Keratinocyte (primary cell): ENCODE measurements around the gene GYG1. TPM values are rescaled to one million over a fixed set of nuclear protein-coding genes. Genes with fewer than 3 reads are reported as not detected.

ENCODE experiments used
- DNase-seq: peaks from one replicate; pipeline ENCODE4 v3.0.0-alpha.2; 2011; ENCODE audit warnings: low read depth, missing footprints, low spot score
- FAIRE-seq: peaks from 2 replicates; lab custom pipeline; 2011; peaks lifted over from hg19 to GRCh38; lab: Jason Lieb, UNC
- H2AFZ ChIP-seq: 2 replicates; pipeline ENCODE4 v1.6.0; 2012; ENCODE audit warnings: low read length, control low read depth, inconsistent platforms; ENCODE audit not compliant: control insufficient read depth
- H3K27ac ChIP-seq: 2 replicates; pipeline ENCODE4 v1.5.1; 2011; ENCODE audit warnings: low read length; ENCODE audit not compliant: control insufficient read depth, insufficient read depth
- H3K27me3 ChIP-seq: 3 replicates; pipeline ENCODE4 v1.6.0; 2011; ENCODE audit warnings: low read length; ENCODE audit not compliant: control insufficient read depth, insufficient read depth; ENCODE audit errors: extremely low read depth
- H3K36me3 ChIP-seq, 2 experiments: 2 replicates in 1 of 2; 3 replicates in 1 of 2; pipeline ENCODE4 v1.5.1; 2011; ENCODE audit warnings: low read length in 2 of 2, mild to moderate bottlenecking in 1 of 2; ENCODE audit not compliant: control insufficient read depth in 2 of 2, insufficient read depth in 2 of 2; ENCODE audit errors: extremely low read depth in 1 of 2
- H3K4me1 ChIP-seq: 3 replicates; pipeline ENCODE4 v1.5.1; 2011; ENCODE audit warnings: low read length; ENCODE audit not compliant: control insufficient read depth, insufficient read depth; ENCODE audit errors: extremely low read depth
- H3K4me2 ChIP-seq: 3 replicates; pipeline ENCODE4 v1.6.0; 2011; ENCODE audit warnings: low read depth, low read length; ENCODE audit not compliant: control insufficient read depth, insufficient read depth; ENCODE audit errors: extremely low read depth
- H3K4me3 ChIP-seq, 3 experiments: fragments of 200-600 bp in 1 of 3; sonication (generic) in 1 of 3; 2 replicates in 2 of 3; 3 replicates in 1 of 3; pipeline ENCODE4 v1.5.1; 2011 to 2016; ENCODE audit warnings: low read length in 3 of 3, mild to moderate bottlenecking in 3 of 3, control low read depth in 2 of 3, inconsistent platforms in 1 of 3, low read depth in 1 of 3, mixed read lengths in 1 of 3, mixed run types in 1 of 3, moderate library complexity in 1 of 3; ENCODE audit not compliant: control insufficient read depth in 2 of 3, insufficient read depth in 2 of 3; ENCODE audit errors: extremely low read depth in 1 of 3
- H3K79me2 ChIP-seq: 2 replicates; pipeline ENCODE4 v1.6.0; 2012; ENCODE audit warnings: low read length; ENCODE audit not compliant: control insufficient read depth, insufficient read depth
- H3K9ac ChIP-seq: 3 replicates; pipeline ENCODE4 v1.6.0; 2011; ENCODE audit warnings: low read length; ENCODE audit not compliant: control insufficient read depth, insufficient read depth; ENCODE audit errors: extremely low read depth
- H3K9me1 ChIP-seq: 3 replicates; pipeline ENCODE4 v1.6.0; 2011; ENCODE audit warnings: low read length; ENCODE audit not compliant: control insufficient read depth, insufficient read depth; ENCODE audit errors: extremely low read depth
- H3K9me3 ChIP-seq: 2 replicates; pipeline ENCODE4 v1.5.1; 2012; ENCODE audit warnings: low read depth, low read length; ENCODE audit not compliant: control insufficient read depth
- H4K20me1 ChIP-seq: 3 replicates; pipeline ENCODE4 v1.6.0; 2011; ENCODE audit warnings: low read length; ENCODE audit not compliant: control insufficient read depth, insufficient read depth; ENCODE audit errors: extremely low read depth
- EZH2 ChIP-seq: IDR thresholded peaks from one replicate; pipeline ENCODE4 v1.6.1; 2012; ENCODE audit warnings: inconsistent platforms, mild to moderate bottlenecking, low read length, moderate library complexity
- dilution Hi-C: fragments of 300-500 bp; cut with MboI; formaldehyde crosslinking; loops from one replicate; pipeline ENCODE4 v1.7.0; 2020; ENCODE audit warnings: low sequenced_read_pairs; ENCODE audit not compliant: extremely low pct_ligation_motif_present
- polyA plus RNA-seq, 5 experiments: library from polyadenylated mRNA; depleted of rRNA in 3 of 5; stranded (reverse) in 3 of 5; stranded (forward) in 1 of 5; unstranded in 1 of 5; fragments of >200 nt; gene quantifications; 1 replicate in 1 of 5; 2 replicates in 3 of 5; 3 replicates in 1 of 5; pipeline versions ENCODE4 v1.2.1 to v1.2.3, GENCODE V29; 2011 to 2012; ENCODE audit warnings: missing spikeins in 2 of 5, low read depth in 1 of 5, low replicate concordance in 1 of 5
- TF ChIP-seq, protein P1 (sequence below), 3 experiments: IDR thresholded peaks in 1 of 3; conservative IDR thresholded peaks in 1 of 3; optimal IDR thresholded peaks in 1 of 3; 2 replicates in 2 of 3; 3 replicates in 1 of 3; pipeline versions ENCODE3 to v1.5.1; 2011; ENCODE audit warnings: low read length in 3 of 3, mild to moderate bottlenecking in 3 of 3, moderate library complexity in 2 of 3, control low read depth in 1 of 3, inconsistent platforms in 1 of 3; ENCODE audit not compliant: insufficient read depth in 2 of 3; ENCODE audit errors: extremely low read depth in 1 of 3

Gene GYG1
- polyA plus RNA-seq, 1 donor (not counting 4 experiments of a cell fraction or from before 2014, with no cell fraction given) = 25.2 TPM

DNA sequence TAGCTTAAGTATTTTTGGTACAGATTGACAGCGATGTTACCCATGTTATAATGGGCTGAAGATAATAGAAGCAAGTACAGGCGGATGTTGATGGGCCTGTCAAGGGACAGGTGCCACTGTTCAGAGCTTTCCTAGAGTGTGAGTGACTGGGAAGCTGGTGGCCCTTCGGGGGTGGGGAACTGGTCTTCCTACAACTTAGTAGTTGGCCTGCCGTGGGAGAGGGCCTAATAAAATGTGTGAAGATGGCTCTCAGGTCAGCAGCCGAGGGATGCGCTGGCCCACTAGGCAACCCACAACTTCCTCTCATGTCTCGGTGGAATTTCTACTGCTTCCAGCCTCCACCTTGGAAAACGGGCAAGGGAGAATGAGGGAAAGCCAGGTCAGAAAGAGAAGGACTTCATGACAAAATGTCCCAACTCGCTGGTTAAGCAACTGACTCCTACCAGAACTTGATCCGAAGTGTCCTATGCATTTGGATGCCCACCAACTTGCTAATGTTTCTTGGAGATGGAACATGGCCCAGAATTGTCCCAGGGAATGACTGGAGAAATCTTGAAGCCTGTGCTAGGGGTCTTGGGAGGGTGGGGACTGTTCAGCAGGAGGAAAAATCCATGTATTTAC, 1.4 kb downstream of the GYG1 start:
- dilution Hi-C loops = no loop called here
- Histone ChIP-seq H3K4me1 (peaks cover 9% of the 10 kb centered on the region), H3K36me3 (peaks cover 0 to 11% of the 10 kb centered on the region in 2 experiments), H3K27ac (no peak overlapping the region), H3K9me1 (no peaks in the 10 kb centered on the region), H3K79me2 (peaks cover 7% of the 10 kb centered on the region), H3K4me3 (peak overlapping the region; percentile 74 to 77 (median 77)), H3K9ac (no peak overlapping the region), H3K27me3 (no peaks in the 10 kb centered on the region), H3K9me3 (no peaks in the 10 kb centered on the region), H2AFZ (no peak overlapping the region), H4K20me1 (no peaks in the 10 kb centered on the region), H3K4me2 (peak overlapping the region; percentile 94)
- TF ChIP-seq, protein P1, sequence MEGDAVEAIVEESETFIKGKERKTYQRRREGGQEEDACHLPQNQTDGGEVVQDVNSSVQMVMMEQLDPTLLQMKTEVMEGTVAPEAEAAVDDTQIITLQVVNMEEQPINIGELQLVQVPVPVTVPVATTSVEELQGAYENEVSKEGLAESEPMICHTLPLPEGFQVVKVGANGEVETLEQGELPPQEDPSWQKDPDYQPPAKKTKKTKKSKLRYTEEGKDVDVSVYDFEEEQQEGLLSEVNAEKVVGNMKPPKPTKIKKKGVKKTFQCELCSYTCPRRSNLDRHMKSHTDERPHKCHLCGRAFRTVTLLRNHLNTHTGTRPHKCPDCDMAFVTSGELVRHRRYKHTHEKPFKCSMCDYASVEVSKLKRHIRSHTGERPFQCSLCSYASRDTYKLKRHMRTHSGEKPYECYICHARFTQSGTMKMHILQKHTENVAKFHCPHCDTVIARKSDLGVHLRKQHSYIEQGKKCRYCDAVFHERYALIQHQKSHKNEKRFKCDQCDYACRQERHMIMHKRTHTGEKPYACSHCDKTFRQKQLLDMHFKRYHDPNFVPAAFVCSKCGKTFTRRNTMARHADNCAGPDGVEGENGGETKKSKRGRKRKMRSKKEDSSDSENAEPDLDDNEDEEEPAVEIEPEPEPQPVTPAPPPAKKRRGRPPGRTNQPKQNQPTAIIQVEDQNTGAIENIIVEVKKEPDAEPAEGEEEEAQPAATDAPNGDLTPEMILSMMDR (optimal IDR thresholded peaks at IDR 0.05 in 1 of 3, IDR thresholded peaks at IDR 0.05 in 1 of 3, conservative IDR thresholded peaks at IDR 0.05 in 1 of 3; ENCODE audit: extremely low read depth in 1 of 3, insufficient read depth in 2 of 3, low read length in 3 of 3) = no peak
- TF ChIP-seq EZH2 = no peak
- FAIRE-seq (no peak), DNase-seq (no peak)

DNA sequence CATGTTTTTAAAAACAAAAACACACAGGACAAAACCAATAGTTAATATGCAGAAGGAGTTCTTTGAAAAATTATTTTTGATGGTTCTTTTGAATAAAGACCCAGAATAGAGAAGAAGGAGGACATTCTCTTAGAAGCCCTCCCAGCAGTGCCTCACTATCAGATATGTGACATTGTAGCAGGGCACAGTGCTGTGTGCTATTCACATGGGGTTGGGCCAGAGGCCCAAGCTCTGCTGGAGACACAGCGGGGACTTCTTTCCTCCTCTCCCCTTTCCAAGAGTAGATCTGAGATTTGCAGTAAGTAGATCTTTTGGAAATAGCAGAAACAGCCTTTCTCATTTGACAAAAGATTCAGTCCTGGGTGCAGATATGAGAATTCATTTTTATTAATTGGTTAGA, 6.3 kb downstream of the GYG1 start:
- no peak overlapping the region for H3K9ac ChIP-seq
- no peaks in the 10 kb centered on the region for H3K9me3 ChIP-seq
- DNase-seq = no peak
- H2AFZ ChIP-seq = no peak overlapping the region
- peaks cover 3% of the 10 kb centered on the region for H3K79me2 ChIP-seq
- peaks cover 0 to 13% of the 10 kb centered on the region in 2 experiments for H3K36me3 ChIP-seq
- no peaks in the 10 kb centered on the region for H3K27me3 ChIP-seq
- no peak overlapping the region for H3K4me3 ChIP-seq
- H4K20me1 ChIP-seq = no peaks in the 10 kb centered on the region
- peaks cover 2% of the 10 kb centered on the region for H3K4me1 ChIP-seq
- dilution Hi-C loops = no loop called here
- H3K4me2 ChIP-seq = no peak overlapping the region
- TF ChIP-seq EZH2 = no peak
- TF ChIP-seq, protein P1 (optimal IDR thresholded peaks at IDR 0.05 in 1 of 3, IDR thresholded peaks at IDR 0.05 in 1 of 3, conservative IDR thresholded peaks at IDR 0.05 in 1 of 3; ENCODE audit: extremely low read depth in 1 of 3, insufficient read depth in 2 of 3, low read length in 3 of 3) = no peak
- no peaks in the 10 kb centered on the region for H3K9me1 ChIP-seq
- FAIRE-seq = no peak
- H3K27ac ChIP-seq = no peak overlapping the region
